RWPE1 (cell line): ENCODE results near the gene NKX2-1.

Experiments used
- CTCF ChIA-PET: fragments of 350-600 bp; sonication (Branson Sonifier 250); formaldehyde crosslinking; extraction: SDS; loops from one replicate; lab custom pipeline; 2021; lab: Yijun Ruan, JAX
- POLR2A ChIA-PET: fragments of 400-600 bp; formaldehyde crosslinking; extraction: SDS; loops from one replicate; lab custom pipeline; 2020; ENCODE audit warnings: antibody characterized with exemption; ENCODE audit not compliant: low non-redundant PET; lab: Yijun Ruan, JAX
- DNase-seq: peaks from one replicate; pipeline ENCODE4 v3.0.0; 2012; ENCODE audit warnings: low spot score
- H3K27ac ChIP-seq: fragments of 450-650 bp; 2 replicates; pipeline ENCODE4 v1.5.1; 2017
- TF ChIP-seq, protein P1 (sequence below): fragments of 450-650 bp; conservative IDR thresholded peaks from 2 replicates; pipeline ENCODE4 v1.5.1; 2017; ENCODE audit warnings: low read depth, mild to moderate bottlenecking

The NKX2-1 gene

DNA sequence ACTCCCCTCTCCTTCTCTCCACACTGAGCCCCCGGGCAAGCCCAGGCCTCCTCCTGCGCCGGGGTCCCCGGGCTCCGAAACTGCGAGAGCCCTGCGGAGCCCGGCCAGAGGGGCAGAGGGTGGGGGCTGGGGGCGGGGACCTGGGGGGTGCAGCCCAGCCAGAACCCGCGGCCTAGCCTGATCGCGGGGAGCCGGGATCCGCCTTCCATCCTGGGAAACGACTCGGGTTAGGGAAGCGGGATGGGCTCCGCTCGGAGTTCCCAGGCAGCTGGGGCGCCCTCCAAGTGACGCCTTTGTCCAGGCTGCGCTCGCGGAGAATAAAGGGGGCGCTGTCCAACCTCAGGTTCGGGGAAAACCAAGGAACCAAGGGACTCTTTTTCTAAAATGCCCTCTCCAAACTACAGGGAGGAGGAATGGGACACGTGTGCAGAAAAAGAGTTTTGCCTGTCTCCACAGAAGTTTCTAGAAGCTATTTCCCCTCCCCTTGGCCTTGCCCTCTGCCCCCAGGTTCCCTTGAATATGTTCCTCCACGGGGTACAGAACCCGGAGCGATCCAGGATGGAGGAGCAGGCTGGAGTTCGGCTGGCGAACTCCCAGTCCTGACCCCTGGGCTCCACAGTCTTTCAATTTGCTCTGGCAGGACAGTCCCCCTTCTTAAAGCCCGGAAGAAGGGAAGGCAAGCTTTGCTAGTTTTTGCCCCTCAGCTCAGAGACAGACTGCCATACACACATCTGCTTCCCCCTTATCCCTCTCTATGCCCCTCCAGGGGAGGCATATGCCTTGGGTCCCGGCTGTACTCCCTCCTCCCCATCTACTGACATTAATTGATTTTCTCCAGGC, 13.9 kb downstream of the NKX2-1 start:
- DNase-seq: no peak
- CTCF ChIA-PET: interaction anchor here (0.6 to 0.7 kb wide), 2 partner anchors 157 to 480 kb away, joined by 3 to 4 read pairs; no protein-coding TSS in a partner anchor
- POLR2A ChIA-PET: no interaction called here

DNA sequence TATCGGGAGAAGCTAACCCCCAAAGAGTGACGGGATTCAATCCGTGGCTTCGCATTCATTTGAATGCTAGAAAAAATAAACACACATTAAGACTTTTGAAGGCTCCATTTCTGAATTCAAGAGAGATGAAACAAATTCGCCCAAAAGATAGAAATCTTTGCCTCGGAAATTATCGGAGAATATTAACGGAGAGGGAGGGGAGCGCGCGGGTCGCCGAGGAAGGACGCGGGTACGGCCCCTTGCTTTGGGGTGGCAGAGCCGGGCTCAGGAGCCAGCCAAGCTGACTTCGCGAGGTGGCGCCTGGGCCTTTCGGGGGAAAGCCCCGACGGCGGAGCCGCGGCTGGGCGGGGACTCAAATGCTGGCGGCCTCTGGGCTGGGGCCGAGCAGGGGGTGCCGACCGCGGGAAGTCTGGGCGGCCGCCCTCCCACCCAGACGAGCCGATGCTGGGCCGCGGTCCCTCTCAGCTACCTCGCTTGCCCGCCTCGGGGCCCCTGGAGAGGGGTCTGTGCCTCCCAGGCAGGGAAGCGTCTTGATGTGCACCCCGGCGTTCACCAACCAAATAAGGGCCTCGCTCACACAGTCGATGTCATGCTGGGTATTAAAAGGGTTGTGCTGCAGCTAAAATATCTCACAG, 14.7 kb downstream of the NKX2-1 start:
- TF ChIP-seq, protein P1, sequence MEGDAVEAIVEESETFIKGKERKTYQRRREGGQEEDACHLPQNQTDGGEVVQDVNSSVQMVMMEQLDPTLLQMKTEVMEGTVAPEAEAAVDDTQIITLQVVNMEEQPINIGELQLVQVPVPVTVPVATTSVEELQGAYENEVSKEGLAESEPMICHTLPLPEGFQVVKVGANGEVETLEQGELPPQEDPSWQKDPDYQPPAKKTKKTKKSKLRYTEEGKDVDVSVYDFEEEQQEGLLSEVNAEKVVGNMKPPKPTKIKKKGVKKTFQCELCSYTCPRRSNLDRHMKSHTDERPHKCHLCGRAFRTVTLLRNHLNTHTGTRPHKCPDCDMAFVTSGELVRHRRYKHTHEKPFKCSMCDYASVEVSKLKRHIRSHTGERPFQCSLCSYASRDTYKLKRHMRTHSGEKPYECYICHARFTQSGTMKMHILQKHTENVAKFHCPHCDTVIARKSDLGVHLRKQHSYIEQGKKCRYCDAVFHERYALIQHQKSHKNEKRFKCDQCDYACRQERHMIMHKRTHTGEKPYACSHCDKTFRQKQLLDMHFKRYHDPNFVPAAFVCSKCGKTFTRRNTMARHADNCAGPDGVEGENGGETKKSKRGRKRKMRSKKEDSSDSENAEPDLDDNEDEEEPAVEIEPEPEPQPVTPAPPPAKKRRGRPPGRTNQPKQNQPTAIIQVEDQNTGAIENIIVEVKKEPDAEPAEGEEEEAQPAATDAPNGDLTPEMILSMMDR: no peak
- no peak overlapping the region for H3K27ac ChIP-seq
- ChIA-PET POLR2A (no interaction called here), CTCF (interaction anchor here (0.6 kb wide), 1 partner anchor 480 kb away, joined by 3 read pairs; no protein-coding TSS in a partner anchor)
- no peak for DNase-seq

More for the DNA sequence above, 13.9 kb downstream of the NKX2-1 start:
- H3K27ac ChIP-seq: no peak overlapping the region
- TF ChIP-seq, protein P1: no peak

DNA sequence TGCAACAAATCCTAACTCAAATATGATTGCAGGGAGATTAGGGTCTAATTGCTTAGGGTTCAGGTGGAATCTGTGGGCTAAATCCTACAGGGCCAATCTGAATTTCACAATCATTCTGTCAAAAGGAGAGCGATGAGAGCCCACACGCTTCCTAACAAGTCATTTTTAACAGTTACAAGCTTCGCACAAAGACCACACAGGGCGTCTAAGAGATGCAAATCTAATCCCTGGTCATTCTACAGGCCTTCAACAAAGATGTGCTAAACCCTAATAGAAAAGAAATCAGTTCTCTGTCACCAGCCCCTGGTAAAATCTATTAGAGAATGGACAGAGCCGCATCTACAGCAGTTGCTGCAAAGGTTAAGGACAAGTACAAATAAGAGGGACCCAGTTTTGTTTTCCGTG, 15.3 kb downstream of the NKX2-1 start:
- CTCF ChIA-PET: interaction anchor here (0.6 kb wide), 2 partner anchors 137 to 221 kb away, joined by 3 to 5 read pairs; no protein-coding TSS in a partner anchor
- TF ChIP-seq, protein P1: no peak

DNA sequence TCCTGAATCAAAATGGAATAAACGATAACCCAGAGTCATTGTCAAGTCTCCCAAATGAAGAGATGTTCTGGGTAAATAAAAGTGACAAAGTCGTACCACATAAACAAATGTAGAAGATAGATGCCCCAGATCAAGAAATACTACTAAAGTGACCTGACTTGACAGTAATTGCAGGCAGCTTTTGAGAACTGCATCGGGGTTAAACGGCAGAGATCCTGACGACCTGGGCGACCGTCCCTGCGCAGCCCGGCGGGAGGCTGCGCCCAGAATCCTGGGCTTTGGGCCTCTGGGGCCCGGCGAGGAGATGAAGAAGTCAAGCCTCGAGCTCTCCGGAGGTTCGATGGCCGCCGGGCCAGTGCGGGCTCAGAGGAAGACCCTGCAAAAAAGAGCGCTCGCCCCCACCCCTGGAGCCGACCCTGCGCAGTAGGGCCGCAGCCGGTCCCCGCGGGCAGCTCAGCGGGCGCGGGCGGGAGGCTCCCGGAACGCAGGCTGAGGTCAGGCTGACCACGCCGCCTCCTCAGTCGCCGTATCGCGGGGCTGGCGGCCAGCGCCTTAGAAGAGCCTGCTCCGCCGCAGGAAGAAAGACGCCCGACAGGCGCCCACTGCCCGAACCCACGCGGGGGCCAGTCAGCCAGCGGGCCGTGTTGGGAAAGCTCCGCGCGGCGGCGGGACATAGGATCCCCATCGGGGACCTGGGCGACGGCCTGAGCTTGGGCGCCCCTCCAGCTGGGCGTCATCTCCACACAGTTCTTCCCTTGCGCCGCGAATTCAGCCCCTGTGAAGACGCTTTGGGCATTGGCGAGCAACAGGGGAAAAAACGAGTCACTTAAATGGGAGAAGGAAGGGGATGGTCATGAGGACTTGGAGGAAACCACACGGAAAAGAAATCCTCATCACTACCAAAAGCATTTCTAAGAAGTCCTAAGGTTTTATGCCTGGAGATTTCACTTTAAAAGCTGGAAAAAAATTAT, 16.0 kb downstream of the NKX2-1 start:
- ChIA-PET CTCF (interaction anchor here (0.6 kb wide), 2 partner anchors 136 to 220 kb away, joined by 3 to 5 read pairs; no protein-coding TSS in a partner anchor), POLR2A (no interaction called here)
- H3K27ac ChIP-seq: no peak overlapping the region
- DNase-seq: no peak
- TF ChIP-seq, protein P1: no peak

More for the DNA sequence above, 15.3 kb downstream of the NKX2-1 start:
- no peak overlapping the region for H3K27ac ChIP-seq
- POLR2A ChIA-PET: no interaction called here
- DNase-seq: no peak

DNA sequence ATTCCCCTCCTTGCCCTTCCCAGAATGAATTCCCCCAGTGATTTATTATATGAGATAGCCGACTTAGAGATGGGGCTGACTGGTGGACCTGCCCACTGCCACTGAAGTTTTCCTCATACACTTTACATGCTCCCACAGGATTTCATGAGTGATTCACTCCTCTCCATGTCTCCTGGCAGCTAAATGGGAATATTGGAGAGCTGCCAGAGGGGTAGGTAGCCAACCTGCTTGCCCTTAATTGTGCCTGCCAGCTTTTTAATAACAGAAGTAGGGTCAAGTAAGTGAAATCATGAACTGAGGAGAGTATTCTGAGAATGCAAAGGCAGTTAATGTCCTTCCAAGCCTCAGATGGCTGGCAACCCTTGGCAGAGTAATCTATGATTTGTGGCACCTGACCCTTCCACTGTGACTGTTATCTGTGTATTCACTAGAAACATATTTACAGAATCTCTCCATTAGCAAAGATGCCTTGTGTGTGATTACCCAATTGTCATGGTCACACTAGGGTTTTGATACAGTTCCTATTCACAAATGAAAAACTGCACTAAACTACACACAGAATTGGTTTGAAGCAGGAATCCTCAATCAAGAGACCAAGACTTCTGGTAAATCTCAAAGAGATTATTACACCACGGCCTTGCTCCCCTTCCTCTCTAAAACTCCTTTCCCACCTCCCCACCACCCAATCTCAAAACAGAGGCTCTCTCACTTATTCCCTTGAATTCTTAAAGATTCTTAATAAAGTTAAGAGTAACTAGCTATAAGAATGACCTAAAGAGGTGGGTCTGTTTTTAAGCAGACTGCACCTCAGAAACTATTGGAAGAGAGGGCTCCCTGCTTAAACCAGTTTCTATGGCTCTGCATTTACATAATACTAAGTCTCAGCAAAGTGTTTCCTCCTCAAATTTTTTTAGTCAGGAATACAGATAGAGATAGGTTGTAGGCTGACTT, 17.2 kb downstream of the NKX2-1 start:
- POLR2A ChIA-PET: no interaction called here
- CTCF ChIA-PET: no interaction called here
- TF ChIP-seq, protein P1: no peak
- no peak for DNase-seq
- H3K27ac ChIP-seq: no peak overlapping the region
